Activated CD4-positive, CD25-positive, alpha-beta regulatory T cell treated with anti-CD3 and anti-CD28 coated beads, Interleukin-2, amount 50 U/mL, for 16 hours (primary cell): Measurements from ENCODE around the gene MAML2.
"Not testable (repeated sequence)": the region's sequence is repeated elsewhere in the genome, so short reads cannot be mapped to it uniquely, and the experiment has no call there.

Source experiments
- DNase-seq: peaks from one replicate; pipeline ENCODE4 v3.0.0-alpha.2; 2020; ENCODE audit warnings: low read depth, low spot score

The MAML2 gene

GRCh38 chr11:96293109-96293508 is 49.9 kb downstream of the MAML2 start:
- no peak for DNase-seq

- no peak for DNase-seq
These were observed 50.5 kb downstream of the MAML2 start for GRCh38 chr11:96292291-96293010.

GRCh38 chr11:96290631-96291030 is 52.4 kb downstream of the MAML2 start:
- no peak for DNase-seq

GRCh38 chr11:96290031-96290430 is 53.0 kb downstream of the MAML2 start:
- DNase-seq = no peak

GRCh38 chr11:96288915-96289314 is 54.1 kb downstream of the MAML2 start:
- no peak for DNase-seq

GRCh38 chr11:96287822-96288439 is 55.1 kb downstream of the MAML2 start:
- no peak for DNase-seq

GRCh38 chr11:96285985-96286384 is 57.0 kb downstream of the MAML2 start:
- not testable (repeated sequence) for DNase-seq

- DNase-seq = no peak
These were observed 58.1 kb downstream of the MAML2 start for GRCh38 chr11:96284917-96285316.

- no peak for DNase-seq
These were observed 58.6 kb downstream of the MAML2 start for GRCh38 chr11:96284401-96284800.

- DNase-seq = no peak
These were observed 60.3 kb downstream of the MAML2 start for GRCh38 chr11:96282625-96283220.

GRCh38 chr11:96280444-96280843 is 62.6 kb downstream of the MAML2 start:
- DNase-seq = no peak

GRCh38 chr11:96279896-96280290 is 63.1 kb downstream of the MAML2 start:
- DNase-seq = no peak

- no peak for DNase-seq
These were observed 63.7 kb downstream of the MAML2 start for GRCh38 chr11:96279018-96279895.

GRCh38 chr11:96278039-96278897 is 64.7 kb downstream of the MAML2 start:
- no peak for DNase-seq

GRCh38 chr11:96277696-96278038 is 65.3 kb downstream of the MAML2 start:
- no peak for DNase-seq

- DNase-seq = no peak
These were observed 66.2 kb downstream of the MAML2 start for GRCh38 chr11:96276836-96277235.

- DNase-seq = no peak
These were observed 67.0 kb downstream of the MAML2 start for GRCh38 chr11:96275801-96276594.

GRCh38 chr11:96273507-96273906 is 69.5 kb downstream of the MAML2 start:
- DNase-seq = no peak

GRCh38 chr11:96272529-96273222 is 70.3 kb downstream of the MAML2 start:
- DNase-seq = no peak

GRCh38 chr11:96271777-96272176 is 71.2 kb downstream of the MAML2 start:
- DNase-seq = no peak
